CD4-positive, alpha-beta T cell treated with Interleukin-17A for 4 hours (primary cell): ENCODE results near the gene LIFR.
A peak's percentile ranks its signal among the peaks of the same experiment; 100 is the strongest.
"Not testable (repeated sequence)": the region's sequence is repeated elsewhere in the genome, so short reads cannot be mapped to it uniquely, and the experiment has no call there.

Experiments
- DNase-seq: peaks from one replicate; pipeline ENCODE4 v3.0.0-alpha.2; 2020; ENCODE audit warnings: mixed read lengths

Gene LIFR

GRCh38 chr5:38556599-38557307, at the start of gene LIFR:
TSS of gene LIFR (minus strand) at chr5:38556646. CDS start at chr5:38530647, 25,999 bp downstream.
- peak; percentile 58 for DNase-seq

- DNase-seq, result no peak
Measured at GRCh38 chr5:38605610-38606009, 49.2 kb upstream of the LIFR start.

GRCh38 chr5:38603691-38604090, 47.2 kb upstream of the LIFR start:
- no peak for DNase-seq

GRCh38 chr5:38602641-38603040, 46.2 kb upstream of the LIFR start:
- no peak for DNase-seq

- DNase-seq, result no peak
Measured at GRCh38 chr5:38601863-38602298, 45.4 kb upstream of the LIFR start.

- DNase-seq, result no peak
Measured at GRCh38 chr5:38601133-38601862, 44.9 kb upstream of the LIFR start.

GRCh38 chr5:38600329-38601045, 44.0 kb upstream of the LIFR start:
- DNase-seq, result no peak

- DNase-seq, result not testable (repeated sequence)
Measured at GRCh38 chr5:38599751-38600150, 43.3 kb upstream of the LIFR start.

- DNase-seq, result no peak
Measured at GRCh38 chr5:38598994-38599617, 42.7 kb upstream of the LIFR start.

- no peak for DNase-seq
Measured at GRCh38 chr5:38598296-38598993, 42.0 kb upstream of the LIFR start.

GRCh38 chr5:38596981-38597380, 40.5 kb upstream of the LIFR start:
- no peak for DNase-seq

- DNase-seq, result no peak
Measured at GRCh38 chr5:38595132-38595745, 38.8 kb upstream of the LIFR start.

- DNase-seq, result no peak
Measured at GRCh38 chr5:38593959-38594358, 37.5 kb upstream of the LIFR start.

GRCh38 chr5:38591523-38591849, 35.0 kb upstream of the LIFR start:
- no peak for DNase-seq

GRCh38 chr5:38590838-38591522, 34.5 kb upstream of the LIFR start:
- DNase-seq, result no peak

GRCh38 chr5:38589629-38590028, 33.2 kb upstream of the LIFR start:
- no peak for DNase-seq

GRCh38 chr5:38585816-38586215, 29.4 kb upstream of the LIFR start:
- DNase-seq, result no peak

GRCh38 chr5:38583500-38583899, 27.1 kb upstream of the LIFR start:
- no peak for DNase-seq

GRCh38 chr5:38582975-38583319, 26.5 kb upstream of the LIFR start:
- DNase-seq, result no peak

- no peak for DNase-seq
Measured at GRCh38 chr5:38582293-38582974, 26.0 kb upstream of the LIFR start.

GRCh38 chr5:38581597-38581996, 25.2 kb upstream of the LIFR start:
- DNase-seq, result no peak
